PFSK-1 (cell line): ENCODE data around the gene AATF.

Experiments
- FOXP2 ChIP-seq: optimal IDR thresholded peaks from 2 replicates; pipeline ENCODE3; 2011; ENCODE audit warnings: borderline replicate concordance, control low read depth, inconsistent platforms; ENCODE audit not compliant: insufficient read depth; ENCODE audit errors: extremely low read length, extremely low read depth
- POLR2AphosphoS5 ChIP-seq: IDR thresholded peaks from 2 replicates; pipeline ENCODE4 v1.6.1; 2012; ENCODE audit warnings: low read depth, mild to moderate bottlenecking, control low read depth, low read length, moderate library complexity
- SIN3A ChIP-seq: IDR thresholded peaks from 2 replicates; pipeline ENCODE4 v1.6.1; 2012; ENCODE audit warnings: mild to moderate bottlenecking, low read length, moderate library complexity, borderline replicate concordance; ENCODE audit not compliant: insufficient read depth
- TAF1 ChIP-seq: IDR thresholded peaks from 2 replicates; pipeline ENCODE4 v1.6.1; 2012; ENCODE audit warnings: low read length, control low read depth, borderline replicate concordance; ENCODE audit not compliant: insufficient read depth
- TF ChIP-seq, protein P1 (sequence below), 2 experiments: IDR thresholded peaks; 2 replicates each; pipeline versions ENCODE4 v1.6.1 to v1.8.0; 2011 to 2012; ENCODE audit warnings: low read depth in 2 of 2, low read length in 2 of 2, control low read depth in 1 of 2, inconsistent platforms in 1 of 2, mild to moderate bottlenecking in 1 of 2, moderate library complexity in 1 of 2; ENCODE audit not compliant: insufficient read depth in 1 of 2

The AATF gene

DNA sequence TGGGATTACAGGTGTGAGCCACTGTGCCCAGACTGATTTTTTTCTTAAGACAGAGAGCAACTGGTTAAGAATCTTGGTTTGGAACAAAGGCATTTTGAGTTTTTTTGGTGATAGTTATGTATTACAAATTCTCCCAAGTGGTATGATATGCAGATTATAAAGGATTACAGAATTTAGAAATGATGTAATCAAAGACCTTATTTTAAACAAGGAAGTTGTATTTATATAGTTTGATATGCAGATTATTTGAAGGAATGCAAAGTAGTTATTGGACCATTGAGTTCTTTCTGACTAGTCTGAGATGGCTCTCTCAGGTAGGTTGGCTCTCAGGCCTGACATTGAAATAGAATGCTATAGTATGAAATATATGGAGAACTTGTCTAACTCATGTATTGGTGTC is 34.9 kb downstream of the AATF start:
- TF ChIP-seq TAF1 (no peak), FOXP2 (no peak), POLR2AphosphoS5 (no peak)

GRCh38 chr17:36989173-36989572 is 40.4 kb downstream of the AATF start:
- TF ChIP-seq SIN3A (no peak), TAF1 (no peak), POLR2AphosphoS5 (no peak), FOXP2 (no peak)
- TF ChIP-seq, protein P1, sequence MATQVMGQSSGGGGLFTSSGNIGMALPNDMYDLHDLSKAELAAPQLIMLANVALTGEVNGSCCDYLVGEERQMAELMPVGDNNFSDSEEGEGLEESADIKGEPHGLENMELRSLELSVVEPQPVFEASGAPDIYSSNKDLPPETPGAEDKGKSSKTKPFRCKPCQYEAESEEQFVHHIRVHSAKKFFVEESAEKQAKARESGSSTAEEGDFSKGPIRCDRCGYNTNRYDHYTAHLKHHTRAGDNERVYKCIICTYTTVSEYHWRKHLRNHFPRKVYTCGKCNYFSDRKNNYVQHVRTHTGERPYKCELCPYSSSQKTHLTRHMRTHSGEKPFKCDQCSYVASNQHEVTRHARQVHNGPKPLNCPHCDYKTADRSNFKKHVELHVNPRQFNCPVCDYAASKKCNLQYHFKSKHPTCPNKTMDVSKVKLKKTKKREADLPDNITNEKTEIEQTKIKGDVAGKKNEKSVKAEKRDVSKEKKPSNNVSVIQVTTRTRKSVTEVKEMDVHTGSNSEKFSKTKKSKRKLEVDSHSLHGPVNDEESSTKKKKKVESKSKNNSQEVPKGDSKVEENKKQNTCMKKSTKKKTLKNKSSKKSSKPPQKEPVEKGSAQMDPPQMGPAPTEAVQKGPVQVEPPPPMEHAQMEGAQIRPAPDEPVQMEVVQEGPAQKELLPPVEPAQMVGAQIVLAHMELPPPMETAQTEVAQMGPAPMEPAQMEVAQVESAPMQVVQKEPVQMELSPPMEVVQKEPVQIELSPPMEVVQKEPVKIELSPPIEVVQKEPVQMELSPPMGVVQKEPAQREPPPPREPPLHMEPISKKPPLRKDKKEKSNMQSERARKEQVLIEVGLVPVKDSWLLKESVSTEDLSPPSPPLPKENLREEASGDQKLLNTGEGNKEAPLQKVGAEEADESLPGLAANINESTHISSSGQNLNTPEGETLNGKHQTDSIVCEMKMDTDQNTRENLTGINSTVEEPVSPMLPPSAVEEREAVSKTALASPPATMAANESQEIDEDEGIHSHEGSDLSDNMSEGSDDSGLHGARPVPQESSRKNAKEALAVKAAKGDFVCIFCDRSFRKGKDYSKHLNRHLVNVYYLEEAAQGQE (IDR thresholded peaks at IDR 0.05; ENCODE audit: insufficient read depth in 1 of 2, low read depth in 2 of 2, low read length in 2 of 2): no peak

DNA sequence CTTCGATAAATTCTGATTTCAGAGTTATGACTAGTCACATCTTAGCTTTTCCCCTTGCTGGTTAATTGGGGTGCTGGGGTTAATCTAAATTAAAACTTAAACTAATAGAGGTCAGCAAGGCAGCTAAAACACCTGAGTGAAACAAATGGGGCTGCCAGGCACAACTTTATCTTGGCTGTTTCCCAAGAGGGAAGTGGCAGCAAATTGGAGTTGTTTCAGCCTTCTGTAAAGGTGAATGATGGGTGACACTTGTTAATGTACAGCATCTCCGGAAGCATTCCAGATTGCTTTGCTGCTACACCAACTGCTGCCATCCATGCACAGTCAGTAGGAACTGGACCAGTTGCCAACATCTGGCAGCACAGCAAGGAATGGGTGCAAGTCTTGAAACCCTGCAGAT is 43.9 kb downstream of the AATF start:
- no peak for TF ChIP-seq TAF1

DNA sequence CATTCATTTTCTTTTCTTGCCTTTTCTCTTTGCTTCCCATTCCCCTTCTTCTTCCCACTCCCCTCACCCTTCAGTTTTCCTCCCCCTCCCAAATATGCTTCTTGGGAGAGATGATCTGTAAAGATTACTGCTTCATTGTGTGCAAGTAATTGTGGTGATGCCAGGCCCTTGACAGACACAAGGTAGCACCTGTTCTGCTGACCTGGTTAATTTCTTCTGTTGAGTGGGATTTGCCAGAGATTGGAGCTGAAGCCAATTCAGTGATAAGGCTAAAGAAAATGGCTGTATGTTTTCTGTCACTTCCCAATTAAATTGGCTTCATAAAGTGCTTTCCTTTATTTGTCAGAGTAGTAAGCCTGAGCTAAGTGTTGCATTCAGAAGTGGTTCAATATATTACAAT is 44.5 kb downstream of the AATF start:
- TF ChIP-seq FOXP2 (no peak), TAF1 (no peak), SIN3A (no peak), POLR2AphosphoS5 (no peak)
- TF ChIP-seq, protein P1 (IDR thresholded peaks at IDR 0.05; ENCODE audit: insufficient read depth in 1 of 2, low read depth in 2 of 2, low read length in 2 of 2): no peak

- TF ChIP-seq SIN3A (no peak), POLR2AphosphoS5 (no peak), FOXP2 (no peak), TAF1 (no peak)
- TF ChIP-seq, protein P1 (IDR thresholded peaks at IDR 0.05; ENCODE audit: insufficient read depth in 1 of 2, low read depth in 2 of 2, low read length in 2 of 2): no peak
Measured at GRCh38 chr17:36994438-36994837, 45.7 kb downstream of the AATF start.

DNA sequence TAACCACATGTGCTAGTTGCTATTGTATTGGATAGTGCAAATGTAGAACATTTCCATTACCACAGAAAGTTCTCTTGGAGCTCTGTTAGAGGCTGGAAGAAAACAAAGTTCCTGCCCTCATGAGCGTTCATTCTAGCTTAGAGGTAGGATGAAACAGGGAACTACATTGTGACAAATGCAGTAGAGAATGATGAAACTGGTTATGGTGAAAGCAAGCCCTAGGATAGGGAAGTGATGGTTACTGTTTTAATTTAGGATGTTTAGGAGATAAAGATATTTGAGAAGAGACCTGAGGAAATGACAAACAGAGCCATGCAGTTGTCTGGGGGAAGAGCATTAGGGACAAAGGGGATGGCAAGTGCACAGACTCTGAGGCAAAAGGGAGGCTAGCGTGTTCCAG is 50.7 kb downstream of the AATF start:
- TF ChIP-seq, protein P1 (IDR thresholded peaks at IDR 0.05; ENCODE audit: insufficient read depth in 1 of 2, low read depth in 2 of 2, low read length in 2 of 2): no peak
- TF ChIP-seq FOXP2 (no peak), POLR2AphosphoS5 (no peak), TAF1 (no peak), SIN3A (no peak)
